Embryonic facial prominence (tissue), 1 donor: ENCODE measurements around the gene HLF.

ENCODE experiments used
- DNase-seq: peaks from one replicate; pipeline ENCODE4 v3.0.0-alpha.2; 2016; ENCODE audit errors: extremely low spot score

Gene HLF

DNA sequence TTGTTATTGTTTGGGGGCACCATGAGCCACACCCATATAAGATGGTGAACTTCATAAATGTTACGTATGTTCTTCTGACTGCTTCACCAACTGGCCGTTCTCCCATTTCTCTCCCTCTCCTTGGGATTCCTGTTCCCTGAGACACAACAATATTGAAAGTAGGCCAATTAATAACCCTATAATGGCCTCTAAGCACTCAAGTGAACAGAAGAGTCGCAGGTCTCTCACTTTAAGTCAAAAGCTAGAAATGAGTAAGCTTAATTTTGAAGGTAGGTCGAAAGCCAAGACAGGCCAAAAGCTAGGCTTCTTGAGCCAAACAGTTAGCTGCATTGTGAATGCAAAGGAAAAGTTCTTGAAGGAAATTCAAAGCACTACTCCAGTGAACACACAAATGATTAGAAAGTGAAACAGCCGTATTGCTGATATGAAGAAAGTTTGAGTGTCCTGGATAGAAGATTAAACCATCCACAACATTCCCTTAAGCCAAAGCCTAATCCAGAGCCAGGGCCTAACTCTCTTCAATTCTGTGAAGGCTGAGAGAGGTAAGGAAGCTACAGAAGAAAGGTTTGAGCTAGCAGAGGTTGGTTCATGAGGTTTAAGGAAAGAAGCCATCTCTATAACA, 25.8 kb downstream of the HLF start:
- DNase-seq: no peak

DNA sequence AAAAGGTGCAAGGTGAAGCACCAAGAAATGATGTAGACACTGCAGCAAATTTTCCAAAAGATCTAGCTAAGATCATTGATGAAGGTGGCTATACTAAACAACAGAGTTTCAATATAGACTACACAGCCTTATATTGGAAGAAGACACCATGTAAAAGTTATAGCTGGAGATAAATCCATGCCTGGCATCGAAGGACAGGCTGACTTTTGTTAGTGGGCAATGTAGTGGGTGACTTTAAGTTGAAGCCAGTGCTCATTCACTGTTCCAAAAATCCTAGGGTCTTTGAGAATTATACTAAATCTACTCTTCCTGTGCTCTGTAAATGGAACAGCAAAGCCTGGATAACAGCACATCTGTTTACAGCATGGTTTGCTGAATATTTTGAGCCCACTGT, 26.4 kb downstream of the HLF start:
- no peak for DNase-seq

DNA sequence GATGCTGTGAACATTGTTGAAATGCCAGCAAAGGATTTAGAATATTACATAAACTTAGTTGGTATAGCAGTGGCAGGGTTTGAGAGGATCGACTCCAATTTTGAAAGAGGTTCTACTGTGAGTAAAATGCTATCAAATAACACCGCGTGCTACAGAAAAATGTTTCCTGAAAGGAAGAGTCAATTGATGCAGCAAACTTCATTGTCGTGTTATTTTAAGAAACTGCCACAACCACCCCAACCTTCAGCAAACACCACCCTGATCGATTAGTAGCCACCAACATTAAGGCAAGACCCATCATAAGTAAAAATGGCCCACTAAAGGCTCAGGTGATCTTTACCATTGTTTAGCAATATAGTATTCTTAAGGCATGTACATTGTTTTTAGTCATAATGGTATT, 27.3 kb downstream of the HLF start:
- DNase-seq: no peak

DNA sequence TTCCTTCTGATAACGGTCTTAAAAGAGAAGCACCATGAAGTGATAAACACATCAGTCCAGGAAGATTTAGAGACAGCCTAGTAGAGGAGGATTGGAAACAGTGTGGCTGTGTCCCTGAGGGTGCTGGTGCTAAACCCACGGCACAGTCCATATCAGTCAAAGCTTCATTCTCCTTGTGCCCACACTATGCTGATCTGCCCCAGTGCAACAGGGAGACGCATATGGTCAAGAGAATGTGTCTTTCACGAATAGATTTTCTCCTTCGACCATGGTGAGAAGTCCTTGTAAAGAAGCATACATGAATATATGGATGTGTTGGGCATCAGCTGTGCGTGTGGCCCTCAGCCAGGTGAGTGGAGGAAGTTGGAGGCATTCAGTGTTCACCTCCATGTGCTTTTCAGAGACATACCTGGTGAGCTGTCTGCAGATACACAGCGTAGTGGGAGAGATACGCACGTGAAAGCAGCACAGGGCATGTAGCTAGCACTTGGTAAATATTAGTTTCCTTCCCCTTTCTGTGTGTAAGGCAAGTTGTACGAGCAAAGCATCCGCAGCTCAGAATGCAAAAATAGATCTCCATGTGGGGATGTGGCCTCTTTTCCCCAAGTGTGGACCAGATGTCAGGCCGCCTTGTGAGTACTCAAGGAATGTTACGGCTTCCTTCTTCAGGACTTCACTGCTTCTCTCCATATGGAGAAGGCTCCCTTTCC, 29.4 kb downstream of the HLF start:
- DNase-seq: no peak

DNA sequence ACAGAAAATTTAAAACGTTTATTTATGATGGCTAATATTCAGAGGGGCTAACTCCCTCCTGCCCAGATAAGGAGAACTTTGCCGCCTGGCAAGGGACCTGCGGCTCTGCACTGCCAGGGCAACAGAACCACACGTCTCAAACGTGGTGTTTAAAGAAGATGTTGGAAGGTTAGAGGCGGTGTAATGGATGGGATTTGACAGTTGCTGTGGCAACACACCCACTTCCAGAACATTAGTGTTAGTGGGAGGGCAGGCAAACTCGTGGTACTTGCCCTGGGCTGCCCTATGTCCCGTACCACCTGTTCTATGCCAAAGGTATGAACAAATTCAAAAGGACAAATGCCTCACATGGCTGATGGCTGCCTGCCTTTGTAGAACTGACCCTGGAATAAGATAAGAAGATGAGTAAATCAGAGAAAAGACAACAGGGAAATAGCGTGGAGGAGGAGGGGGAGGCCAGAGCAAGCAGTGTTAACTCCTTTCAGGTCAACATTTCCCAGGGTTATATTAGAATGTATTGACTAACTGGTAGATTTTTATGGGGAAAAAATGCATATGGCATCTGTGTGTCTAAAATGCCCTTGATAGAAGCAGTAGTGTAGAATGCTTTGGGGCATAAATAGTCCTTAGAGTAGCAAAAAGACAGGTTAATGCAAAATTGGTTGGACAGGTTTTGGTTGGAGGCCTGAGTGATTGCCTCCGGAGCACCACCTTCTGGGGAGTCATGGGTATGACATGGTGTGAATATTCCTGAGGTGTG, 30.8 kb downstream of the HLF start:
- peak; percentile 23 for DNase-seq

DNA sequence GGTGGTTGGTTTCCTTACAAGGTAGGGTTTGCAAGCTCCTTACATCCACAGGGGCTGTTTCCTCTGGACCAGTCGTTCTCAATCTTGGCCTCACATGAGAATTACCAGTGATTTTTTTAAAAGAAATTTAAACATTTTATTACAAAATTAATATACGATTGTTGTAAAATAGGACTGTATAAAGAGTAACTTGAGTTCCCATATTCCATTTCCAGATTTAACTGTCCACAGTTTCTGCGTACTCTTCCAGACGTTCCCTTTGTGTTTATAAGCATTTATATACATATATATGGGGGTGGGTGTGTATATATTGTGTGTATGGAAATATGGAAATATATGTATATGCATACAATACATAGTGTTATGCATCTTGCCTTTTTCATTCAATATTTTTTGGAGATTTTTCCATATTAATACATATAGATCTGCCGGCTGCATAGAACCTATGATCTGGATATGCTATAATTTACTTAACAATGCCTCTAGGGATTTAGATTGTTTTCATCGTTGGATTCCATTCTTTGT, 31.5 kb downstream of the HLF start:
- no peak for DNase-seq

DNA sequence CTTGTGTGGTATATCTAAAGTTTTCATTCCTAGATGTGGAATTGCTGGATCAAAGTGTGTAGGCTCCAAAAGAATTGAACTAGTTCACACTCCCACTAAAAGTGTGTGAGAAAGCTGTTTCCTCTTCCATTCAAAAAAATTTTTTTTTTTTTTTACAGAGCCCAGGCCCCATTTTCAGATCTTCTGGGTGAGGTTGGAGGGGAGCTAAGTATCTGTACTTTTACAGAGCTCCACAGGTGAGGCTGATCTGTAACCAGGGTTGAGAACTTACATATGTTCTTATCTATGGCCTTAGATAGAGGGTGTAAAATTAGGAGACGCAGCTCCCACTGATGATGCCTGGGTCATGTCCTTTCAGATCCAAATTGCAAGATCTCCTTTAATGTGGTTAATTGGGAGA, 31.9 kb downstream of the HLF start:
- DNase-seq: no peak

DNA sequence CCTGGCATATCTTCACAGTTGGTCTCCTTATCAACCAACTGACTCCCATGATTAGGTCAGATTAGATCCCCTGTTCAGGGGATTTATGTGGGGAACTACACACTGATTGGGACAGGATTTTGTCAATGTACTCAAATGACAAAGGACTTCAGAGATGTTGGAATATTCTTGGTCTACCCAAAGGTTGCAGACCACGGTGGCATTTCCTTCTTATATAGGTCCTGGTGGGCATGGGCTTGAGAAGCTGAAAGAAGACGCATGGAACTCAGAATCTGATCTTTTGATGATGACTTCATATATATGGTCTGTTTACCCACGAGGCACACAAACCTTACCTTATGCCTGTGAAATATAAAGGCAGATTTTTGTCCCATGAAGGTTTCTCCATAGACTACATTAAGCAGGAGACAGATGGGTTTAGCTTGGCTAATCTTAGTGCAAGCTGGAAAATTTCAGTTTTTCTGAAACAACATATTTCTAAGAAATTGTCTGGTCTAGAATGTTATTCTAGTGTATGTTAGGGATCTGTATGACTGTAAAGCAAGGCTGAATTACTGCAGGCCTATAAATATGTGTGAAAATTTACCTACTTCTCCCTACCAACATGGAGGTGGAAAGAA, 33.5 kb downstream of the HLF start:
- no peak for DNase-seq

DNA sequence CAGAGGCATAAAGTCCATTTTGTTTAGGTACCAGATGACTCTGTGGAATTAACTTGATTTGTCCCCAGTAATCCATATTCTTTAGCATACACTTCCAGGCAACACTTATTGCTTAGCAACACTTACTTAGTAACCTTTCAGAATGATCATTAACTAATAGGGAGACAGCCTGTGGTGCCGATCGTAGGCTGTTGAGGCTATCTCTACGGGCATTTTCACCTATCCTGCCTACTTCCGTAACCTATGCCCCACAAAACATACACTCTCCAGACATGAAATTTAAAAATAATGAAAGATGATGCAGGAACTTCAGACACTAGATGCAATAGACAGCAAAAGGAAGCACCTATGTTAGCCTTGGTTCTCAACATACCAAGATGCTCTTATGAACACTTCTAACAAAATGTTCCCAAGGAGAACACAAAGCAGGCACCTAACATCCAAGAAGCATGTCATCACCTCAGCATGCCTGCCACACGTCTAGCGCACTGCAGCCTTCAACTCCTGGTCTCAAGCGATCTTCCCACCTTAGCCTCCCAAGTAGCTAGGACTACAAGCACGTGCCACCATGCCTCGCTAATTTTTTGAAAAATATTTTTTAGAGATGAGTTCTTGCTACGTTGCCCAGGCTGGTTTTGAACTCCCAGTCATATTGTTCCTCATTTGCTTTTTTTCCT, 34.5 kb downstream of the HLF start:
- no peak for DNase-seq

DNA sequence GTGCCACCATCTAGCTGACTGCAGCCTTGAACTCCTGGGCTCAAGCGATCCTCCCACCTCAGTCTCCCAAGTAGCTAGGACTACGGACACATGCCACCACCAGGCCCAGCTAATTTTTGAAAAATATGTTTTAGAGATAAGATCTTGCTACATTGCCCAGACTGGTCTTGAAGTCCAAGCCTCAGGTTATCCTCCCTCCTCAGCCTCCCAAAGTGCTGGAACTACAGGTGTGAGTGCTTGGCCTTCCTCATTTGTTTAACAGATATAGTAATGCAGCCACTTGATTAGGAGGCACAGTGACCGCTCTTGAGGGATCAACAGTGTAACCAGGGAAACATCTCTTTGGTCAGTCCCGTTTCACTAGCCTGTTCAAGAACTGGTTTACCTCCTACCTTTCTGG, 35.1 kb downstream of the HLF start:
- no peak for DNase-seq

DNA sequence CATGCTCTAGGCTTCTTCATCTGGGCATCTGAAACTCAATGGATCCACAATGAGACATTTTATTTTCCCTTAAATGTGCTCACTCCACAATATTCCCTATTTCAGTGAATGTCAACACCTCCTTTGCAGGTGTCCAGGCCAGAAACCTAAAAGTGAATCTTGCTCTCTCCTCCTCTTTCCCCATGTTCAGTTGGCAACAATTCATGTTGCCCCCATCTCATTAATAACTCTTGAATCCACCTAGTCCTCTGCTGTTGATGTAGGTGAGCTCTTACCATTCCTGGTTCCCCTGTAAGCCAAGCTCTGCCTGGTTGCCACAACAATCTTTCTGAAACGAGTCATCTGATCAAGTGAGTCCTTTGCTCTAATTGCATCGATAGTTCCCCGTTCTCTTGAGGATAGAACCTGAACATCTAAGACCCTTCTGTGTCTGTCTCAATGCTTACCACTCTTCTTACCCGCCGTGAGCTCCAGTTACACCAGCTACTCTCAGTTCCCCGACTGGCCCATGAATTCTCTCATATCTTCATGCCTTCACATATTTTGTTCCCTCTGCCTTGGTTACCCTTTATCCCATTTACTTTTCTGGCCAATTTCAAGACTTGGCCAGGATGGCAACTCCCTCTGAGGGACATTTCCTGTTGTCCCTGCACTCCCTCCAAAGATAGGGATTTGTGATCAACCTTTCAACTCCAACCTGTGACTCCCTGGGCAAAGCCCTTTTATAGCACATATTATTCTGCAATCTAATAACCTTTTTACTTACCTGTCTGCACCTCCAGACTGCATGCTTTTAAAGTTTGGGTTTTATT, 35.9 kb downstream of the HLF start:
- no peak for DNase-seq

DNA sequence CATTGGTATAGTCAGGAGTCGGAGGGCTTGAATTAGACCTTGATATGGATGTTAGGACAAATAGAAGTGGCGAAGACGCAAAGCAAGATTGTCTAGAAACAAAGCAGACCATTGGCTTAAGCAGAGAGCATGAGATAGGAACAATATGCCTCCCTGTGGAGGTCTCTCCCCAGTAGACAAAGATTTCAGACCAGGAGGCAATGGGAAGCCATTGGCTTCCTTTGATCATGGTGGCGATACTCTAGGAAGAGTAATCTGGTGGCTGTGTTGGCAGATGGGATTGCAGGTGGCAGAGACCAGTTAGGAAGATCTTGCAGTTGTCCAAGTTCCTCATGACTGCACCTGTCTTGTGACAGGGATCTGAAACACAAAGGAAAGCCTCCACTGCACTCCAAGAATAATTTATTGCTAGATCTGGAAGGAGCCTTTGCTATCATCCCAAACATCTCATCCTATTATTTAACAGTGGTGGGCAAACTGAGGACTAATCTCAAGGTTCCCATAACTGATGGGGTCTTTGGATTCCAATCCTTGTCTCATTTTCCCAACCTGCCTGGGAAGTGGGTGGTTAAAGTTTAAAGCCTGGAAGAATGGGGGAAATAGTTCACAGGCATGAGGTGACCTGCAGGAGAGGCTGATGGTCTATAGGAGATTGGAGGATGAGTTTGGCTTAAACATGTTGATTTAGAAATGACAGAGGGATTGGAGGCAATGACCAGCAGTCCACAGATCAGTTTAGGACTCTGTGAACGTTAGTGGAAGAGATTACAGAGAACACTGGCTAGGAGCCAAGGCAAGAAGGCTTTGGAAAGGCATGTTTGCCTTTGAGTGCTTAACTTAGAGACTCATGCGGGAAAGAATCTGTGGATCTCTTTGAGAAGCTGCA, 37.0 kb downstream of the HLF start:
- no peak for DNase-seq

DNA sequence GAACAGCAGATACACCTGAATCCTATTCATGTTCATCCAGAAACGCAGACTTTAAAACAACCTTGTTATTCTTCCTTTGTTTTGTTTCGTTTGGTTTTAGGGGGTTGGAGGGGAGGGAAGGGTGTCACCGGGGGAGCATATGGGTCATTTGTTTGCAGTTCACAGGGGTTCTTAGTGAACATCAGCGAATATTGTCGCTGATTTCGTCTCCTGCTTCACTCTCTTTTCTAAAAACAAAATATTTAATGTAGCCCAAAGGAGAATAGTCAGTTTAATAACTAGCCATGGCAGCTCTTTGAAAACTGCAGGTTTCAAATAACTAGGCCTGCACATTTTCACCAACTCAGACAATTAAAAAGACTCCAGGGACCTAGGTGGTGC, 37.6 kb downstream of the HLF start:
- DNase-seq: no peak

DNA sequence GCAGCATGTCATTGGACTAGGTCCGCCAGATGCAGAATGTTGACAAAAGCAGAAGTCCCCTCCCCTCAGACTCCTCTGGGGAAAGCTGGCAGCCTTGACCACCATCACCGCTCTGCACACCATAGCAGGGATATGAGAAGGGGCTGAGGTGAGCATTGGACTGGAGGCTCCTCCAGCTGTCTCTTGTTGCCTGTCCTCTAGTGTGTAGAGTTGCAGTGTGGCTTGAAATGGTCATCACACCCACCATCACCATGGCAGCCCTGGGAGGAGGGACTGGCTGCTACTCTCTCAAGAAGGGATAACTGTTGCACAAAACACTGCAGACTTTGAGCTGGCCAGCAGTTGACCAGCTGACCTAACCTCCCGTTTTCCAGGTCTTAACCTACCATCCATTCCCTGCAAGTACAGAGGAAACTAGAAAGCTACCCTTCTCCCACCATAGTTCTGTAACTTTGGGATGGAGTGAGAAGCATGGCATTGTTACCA, 38.3 kb downstream of the HLF start:
- no peak for DNase-seq

DNA sequence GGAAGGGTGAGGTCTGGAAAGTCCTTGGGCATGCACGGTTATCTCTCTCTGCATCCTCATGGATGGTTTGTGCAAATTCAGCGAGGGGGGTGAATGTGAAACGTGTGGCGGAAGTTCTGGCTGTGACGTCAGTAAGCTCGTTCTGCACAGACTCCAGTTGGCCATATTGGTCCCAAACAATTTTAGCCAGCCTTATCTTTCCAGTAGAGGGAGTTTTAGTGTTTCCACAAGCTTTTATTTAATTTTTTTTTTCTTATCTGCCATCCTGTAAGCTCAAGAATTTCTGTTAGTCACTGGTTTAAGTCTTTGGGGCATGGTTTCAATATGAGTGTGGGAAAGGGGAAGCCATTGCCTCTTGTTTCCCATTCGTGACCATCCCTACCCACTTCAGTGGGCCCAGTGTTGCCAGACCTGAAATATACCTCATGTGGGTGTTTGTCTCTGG, 39.0 kb downstream of the HLF start:
- DNase-seq: no peak

DNA sequence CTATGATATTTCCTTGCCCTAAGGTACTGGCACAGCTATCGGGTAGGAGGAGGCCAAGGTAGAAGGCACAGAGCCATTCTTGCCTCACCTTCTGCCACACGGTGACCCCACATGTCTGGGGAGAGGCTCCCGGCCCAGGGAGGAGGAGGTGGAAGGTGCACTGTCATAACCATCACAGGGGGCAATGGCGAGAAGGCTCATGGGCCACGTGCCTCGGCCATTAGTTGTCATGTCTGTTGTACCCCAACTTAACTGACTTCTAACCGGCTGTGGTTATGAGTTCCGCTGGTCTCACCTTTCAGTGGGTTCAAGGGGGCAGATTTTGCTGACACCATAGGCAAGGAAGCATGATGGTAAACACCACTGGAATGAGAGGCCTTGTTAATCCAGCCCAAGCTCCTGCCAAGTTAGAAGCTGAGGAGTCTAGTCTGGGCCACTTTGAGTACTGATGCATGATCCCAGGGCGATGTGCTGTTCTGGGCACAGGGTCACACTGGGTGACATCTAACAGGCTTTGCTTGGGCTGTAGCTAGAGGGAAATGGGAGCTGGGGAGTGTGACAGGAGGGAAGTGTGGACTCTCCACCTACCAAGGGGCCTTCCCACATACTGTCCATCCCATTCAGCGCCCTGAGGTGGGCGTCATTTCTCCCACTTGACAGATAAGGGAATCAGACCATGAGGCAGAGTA, 39.6 kb downstream of the HLF start:
- no peak for DNase-seq

DNA sequence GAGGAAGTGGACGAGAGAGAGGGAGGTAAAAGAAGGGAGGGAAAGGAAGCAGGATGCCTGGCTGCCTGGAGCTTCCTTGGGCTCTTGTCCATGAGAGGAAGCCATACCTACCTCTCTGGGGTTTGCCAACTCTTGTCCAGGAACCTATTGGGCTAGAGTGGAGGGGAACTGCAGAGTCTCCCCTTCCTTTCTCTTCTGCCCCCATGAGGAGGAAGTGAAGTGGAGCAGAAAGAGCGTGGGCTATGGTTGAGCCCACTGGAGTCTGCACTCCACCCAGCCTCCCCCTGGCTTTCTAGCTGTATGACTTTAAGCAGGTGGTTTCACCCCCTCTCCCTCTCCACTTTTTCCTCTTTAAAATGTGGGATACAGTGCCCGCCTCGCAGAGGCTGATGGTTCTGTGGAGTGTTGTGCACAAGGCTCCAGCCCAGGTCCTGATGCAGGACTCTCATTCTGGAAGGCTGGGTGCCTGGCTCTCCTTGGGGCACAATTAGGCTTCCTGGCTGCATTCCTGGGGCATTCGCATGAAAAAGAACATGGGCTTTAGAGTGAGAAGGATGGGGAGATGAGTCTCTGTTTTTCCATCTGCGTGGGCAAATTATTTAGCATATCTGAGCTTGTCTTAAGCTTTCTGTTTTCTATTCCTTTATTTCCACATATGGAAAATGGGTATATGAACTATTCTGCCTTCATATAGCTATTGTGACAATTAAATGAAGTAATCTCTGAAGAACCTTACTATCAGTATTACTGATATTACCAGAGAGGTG, 40.7 kb downstream of the HLF start:
- no peak for DNase-seq

DNA sequence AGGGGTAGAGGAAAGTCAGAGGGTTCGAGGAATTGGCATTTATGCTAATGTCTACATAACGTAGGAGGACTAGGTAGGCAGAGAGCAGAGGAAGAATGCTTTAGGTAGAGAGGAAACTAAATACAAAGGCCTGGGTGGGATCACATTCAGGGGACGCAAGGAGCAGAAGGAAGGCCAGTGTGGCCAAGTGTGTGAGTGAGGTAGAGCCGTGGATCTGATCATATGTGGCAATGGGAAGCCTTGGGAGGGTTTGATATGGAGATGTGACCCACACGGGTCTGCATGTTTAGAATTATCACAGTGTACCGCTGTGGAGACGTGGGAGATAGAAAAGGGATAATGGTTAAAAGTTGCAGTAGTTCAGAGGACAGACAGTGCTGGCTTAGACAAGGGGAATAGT, 43.1 kb downstream of the HLF start:
- DNase-seq: no peak
